HG03558 (cell line): ENCODE data around the gene PRKN.

Experiments used
- ATAC-seq: cut with Tn5 transposase; IDR thresholded peaks from one replicate; pipeline ENCODE4 v1.9.1; 2021; ENCODE audit warnings: moderate number of reproducible peaks; ENCODE audit not compliant: unreplicated experiment; ENCODE audit errors: extremely low read depth

PRKN gene

DNA sequence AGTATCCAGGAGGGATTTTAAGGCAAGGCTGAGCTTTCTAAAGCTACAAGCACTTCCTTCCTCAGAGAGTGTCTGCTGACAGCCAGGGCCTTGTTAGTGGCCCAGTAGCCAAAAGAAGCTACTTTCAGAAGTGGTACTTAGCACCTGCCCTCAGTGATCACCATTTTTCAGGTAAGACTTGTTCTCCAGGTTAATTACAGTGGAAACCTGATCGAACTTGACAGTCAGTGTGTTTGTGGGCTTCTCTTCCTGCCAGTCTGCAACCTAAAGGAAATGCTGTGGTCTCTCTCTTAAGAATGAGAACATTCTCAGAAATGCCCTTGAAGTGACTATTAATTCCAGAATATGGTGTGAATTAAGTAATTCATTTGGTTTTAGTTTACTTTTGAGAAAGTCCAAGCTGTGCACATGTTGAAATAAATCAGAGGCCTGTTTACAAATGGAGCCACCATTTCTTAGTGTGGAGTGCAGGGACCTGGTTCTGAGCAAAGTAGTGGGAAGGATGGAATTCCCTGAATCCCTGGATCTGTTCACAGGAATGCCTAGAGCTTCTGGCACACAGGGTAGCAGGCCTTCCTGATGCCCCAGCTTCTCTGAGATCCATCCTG, 1268.5 kb downstream of the PRKN start:
- no peak for ATAC-seq

GRCh38 chr6:161458201-161458951, 1269.2 kb downstream of the PRKN start:
- ATAC-seq = no peak

DNA sequence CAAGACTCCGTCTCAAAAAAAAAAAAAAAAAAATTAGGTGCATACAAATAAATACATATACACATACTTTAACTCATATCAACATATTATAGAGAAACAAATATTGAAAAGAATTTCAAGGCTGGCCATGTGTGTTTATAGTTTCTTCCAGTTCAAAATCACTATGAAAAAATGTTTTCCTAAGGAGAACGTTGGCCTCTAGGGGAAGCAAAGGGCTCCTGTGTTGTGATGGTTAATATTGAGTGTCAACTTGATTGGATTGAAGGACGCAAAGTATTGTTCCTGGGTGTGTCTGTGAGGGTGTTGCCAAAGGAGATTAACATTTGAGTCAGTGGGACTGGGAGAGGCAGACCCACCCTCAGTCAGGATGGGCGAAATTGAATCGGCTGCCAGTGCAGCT, 1271.7 kb downstream of the PRKN start:
- ATAC-seq = no peak

- no peak for ATAC-seq
Measured at GRCh38 chr6:161453558-161453957, 1274.0 kb downstream of the PRKN start.

DNA sequence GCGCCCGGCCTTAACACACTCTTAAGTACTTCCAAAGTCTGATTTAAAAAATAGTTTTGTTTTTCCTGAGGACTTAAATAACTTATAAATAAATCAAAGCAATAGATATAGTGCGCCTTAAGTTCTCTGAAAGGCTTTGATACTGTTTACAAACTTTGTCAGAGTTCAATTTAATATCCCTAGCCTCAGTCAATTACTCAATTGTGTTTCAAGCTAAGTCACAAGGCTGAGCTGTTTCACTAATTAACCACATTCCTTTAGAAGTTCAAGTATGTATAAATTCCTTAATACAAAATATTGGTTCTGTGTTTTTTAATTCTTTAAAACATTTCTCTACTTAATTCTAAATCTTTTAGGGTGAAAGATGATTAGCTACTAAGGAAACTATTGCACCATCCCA, 1275.3 kb downstream of the PRKN start:
- no peak for ATAC-seq

GRCh38 chr6:161449521-161449920, 1278.0 kb downstream of the PRKN start:
- ATAC-seq = no peak

DNA sequence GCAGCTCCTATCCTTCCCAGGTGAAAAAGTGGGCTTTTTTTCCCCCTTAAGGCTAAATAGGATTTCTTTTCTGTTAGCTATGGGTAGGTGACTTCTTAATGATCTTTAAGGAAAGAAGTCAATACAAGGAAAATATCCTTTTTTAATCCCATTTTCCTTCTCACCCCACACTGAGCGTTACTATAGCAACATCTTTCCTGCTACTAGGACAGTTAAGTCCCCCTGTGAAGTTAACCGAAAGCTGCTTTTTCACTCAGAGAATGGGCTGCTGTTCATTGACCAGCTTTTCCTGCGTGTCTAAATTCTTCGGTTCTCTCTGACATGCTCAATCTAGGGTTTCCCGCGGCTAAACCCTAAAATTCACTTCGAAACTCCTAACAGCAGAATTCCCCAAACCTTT, 1280.6 kb downstream of the PRKN start:
- ATAC-seq = no peak

GRCh38 chr6:161446296-161446925, 1281.2 kb downstream of the PRKN start:
- no peak for ATAC-seq

GRCh38 chr6:161445021-161445799, 1282.4 kb downstream of the PRKN start:
- no peak for ATAC-seq

DNA sequence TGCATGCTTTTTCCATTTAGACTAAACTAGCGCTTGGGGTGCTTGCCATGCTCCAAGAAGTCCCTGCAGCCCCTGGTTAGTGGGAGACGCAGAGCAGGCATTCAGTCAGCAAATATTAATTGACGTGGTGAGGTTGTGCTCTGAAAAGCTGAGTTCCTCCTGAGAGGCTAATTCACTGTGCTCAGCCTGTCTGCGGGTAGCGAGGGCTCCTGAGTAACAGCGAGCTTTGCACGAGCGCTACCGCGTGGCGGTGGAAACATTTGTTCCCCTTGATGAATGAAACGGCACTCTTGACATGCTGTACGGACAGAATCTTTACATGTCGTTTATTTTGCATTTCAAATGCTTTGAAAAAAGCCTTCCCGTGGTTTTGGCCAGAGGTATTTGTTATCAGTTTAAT, 1283.1 kb downstream of the PRKN start:
- ATAC-seq = no peak

GRCh38 chr6:161443848-161444247, 1283.7 kb downstream of the PRKN start:
- ATAC-seq = no peak

DNA sequence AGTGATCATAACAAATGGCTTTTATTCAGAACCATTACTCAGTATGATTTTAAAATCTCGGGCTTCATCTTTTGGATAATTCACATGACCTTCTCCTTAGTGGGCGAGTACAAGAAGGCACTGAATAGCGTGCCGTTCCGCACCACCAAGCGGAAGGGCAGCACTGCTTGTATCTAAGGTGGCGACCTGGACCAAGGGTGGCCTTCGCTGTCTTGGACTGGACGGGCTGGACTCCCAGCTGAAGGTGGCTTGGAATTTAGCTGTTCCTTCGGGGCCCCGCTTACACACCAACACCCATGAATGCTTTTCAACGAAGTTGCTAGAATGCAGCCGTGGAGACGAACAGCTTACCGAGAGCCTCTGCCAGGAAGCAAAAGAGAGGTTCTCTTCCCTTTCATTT, 1285.1 kb downstream of the PRKN start:
- no peak for ATAC-seq

GRCh38 chr6:161440299-161440698, 1287.3 kb downstream of the PRKN start:
- no peak for ATAC-seq

DNA sequence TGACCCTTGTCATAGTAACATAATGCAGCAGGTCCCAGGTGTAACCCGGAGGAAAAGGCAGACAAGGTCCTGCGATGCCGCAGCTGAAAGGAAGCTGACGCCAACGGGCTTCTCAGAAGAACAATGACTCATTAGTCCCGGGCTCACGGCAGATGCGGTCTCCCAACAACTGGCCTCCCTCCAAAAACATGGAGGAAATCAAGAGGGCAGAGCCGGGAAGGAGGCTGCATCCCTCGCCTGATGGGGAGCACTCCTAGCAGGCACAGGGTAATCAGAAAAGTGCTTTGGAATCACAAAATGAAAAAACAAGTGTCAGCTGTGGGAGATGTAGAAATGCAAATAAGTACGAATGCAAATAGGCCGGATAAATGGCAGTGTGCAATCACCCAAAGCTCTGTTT, 1288.5 kb downstream of the PRKN start:
- no peak for ATAC-seq

DNA sequence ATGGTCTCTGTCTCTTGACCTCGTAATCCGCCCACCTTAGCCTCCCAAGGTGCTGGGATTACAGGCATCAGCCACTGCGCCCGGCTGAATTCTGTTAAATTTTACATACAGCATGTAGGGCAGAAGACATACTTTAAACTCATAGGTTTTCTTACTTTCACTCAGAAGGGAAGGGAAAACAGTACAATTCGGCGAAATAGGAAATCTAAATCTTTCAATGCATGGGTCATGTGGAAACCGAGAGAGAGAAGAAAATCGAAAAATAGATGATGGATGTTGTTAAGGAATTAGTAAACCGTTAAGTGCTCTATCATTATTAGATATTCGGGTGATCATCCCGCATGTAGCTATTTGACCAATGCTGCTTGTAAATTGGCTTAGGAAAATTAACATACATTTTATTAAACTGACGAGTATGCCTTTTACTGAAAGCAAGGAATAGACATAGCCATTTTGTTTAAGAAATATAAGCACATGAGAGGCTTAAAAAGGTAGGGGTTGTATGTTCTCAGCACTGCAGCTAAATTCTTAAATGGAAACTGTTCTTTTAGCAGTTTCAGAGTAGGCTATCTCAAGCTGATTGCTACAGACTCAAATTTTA, 1289.0 kb downstream of the PRKN start:
- ATAC-seq = no peak

DNA sequence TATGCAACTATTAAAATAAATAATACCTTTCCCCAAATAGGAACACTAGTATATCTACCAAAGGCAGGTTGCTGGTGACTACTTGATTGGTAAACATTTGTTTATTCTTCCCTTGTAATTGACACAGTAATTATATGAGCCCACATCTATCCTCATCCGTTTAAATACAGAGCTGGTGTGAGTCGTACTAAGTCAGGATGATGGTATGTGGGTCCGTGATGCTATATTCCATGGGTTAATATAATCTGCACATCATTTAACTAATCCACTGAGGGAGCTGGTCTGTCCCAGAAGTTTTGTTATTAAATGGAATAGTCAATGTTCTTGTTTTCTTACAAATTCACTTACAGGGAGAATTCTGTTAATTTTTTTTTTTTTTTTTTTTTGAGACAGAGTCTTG, 1289.7 kb downstream of the PRKN start:
- no peak for ATAC-seq

- ATAC-seq = no peak
Measured at GRCh38 chr6:161436106-161436876, 1291.3 kb downstream of the PRKN start.

DNA sequence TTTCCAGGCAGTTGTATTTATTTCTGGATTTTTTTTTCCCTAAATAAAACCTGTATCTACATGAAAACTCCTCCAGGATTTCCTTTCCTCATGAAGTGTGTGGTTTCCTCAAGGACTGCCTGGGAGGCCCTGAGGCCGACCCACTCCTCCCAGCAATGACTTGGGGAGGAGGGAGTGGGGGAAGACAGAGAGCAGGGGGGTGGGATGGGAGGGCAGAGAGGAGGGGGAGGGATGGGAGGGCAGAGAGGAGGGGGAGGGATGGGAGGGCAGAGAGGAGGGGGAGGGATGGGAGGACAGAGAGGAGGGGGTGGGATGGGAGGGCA, 1291.9 kb downstream of the PRKN start:
- ATAC-seq = no peak

GRCh38 chr6:161434921-161435747, 1292.4 kb downstream of the PRKN start:
- no peak for ATAC-seq
